GM23338 (cell line): ENCODE data around the gene RGS3. TPM values are rescaled to one million over a fixed set of nuclear protein-coding genes. Genes with fewer than 3 reads are reported as not detected.

ENCODE experiments used
- ATAC-seq: fragments of 200-7000 bp; cut with Tn5 transposase; 3 replicates; pipeline ENCODE4 v1.9.1; 2020
- DNase-seq: peaks from one replicate; pipeline ENCODE4 v3.0.0-alpha.2; 2015; ENCODE audit warnings: low spot score
- H2AFZ ChIP-seq: fragments of 200-600 bp; sonication (generic); 2 replicates; pipeline ENCODE4 v1.8.0; 2016; ENCODE audit warnings: antibody characterized with exemption, mild to moderate bottlenecking, moderate library complexity
- H3F3A ChIP-seq: fragments of 200-600 bp; sonication (generic); replicated peaks from 2 replicates; pipeline ENCODE4 v1.8.0; 2017; ENCODE audit warnings: antibody characterized with exemption, mixed run types, low read depth
- H3K27ac ChIP-seq: fragments of 200-600 bp; sonication (generic); 2 replicates; pipeline ENCODE4 v1.6.1; 2016; ENCODE audit warnings: low read depth
- H3K27me3 ChIP-seq: fragments of 200-600 bp; sonication (generic); 2 replicates; pipeline ENCODE4 v1.8.0; 2016; ENCODE audit warnings: mild to moderate bottlenecking, mixed run types, moderate library complexity; ENCODE audit not compliant: insufficient read depth
- H3K36me3 ChIP-seq: fragments of 200-600 bp; sonication (generic); 2 replicates; pipeline ENCODE4 v1.8.0; 2016; ENCODE audit warnings: mild to moderate bottlenecking; ENCODE audit not compliant: insufficient read depth
- H3K4me1 ChIP-seq: fragments of 200-600 bp; sonication (generic); 2 replicates; pipeline ENCODE4 v1.8.0; 2016; ENCODE audit warnings: mild to moderate bottlenecking, moderate library complexity; ENCODE audit not compliant: insufficient read depth
- H3K4me2 ChIP-seq: fragments of 200-600 bp; sonication (generic); 2 replicates; pipeline ENCODE4 v1.7.1; 2017; ENCODE audit warnings: mixed run types
- H3K4me3 ChIP-seq: fragments of 200-600 bp; sonication (generic); 2 replicates; pipeline ENCODE4 v1.6.1; 2016; ENCODE audit warnings: mixed run types
- H3K79me2 ChIP-seq: fragments of 200-600 bp; sonication (generic); replicated peaks from 2 replicates; pipeline ENCODE4 v1.8.0; 2017; ENCODE audit warnings: mild to moderate bottlenecking; ENCODE audit not compliant: insufficient read depth
- H3K9me2 ChIP-seq: fragments of 200-600 bp; sonication (generic); 2 replicates; pipeline ENCODE4 v1.8.0; 2017; ENCODE audit not compliant: insufficient read depth
- H4K20me1 ChIP-seq: fragments of 200-600 bp; sonication (generic); replicated peaks from 2 replicates; pipeline ENCODE4 v1.8.0; 2017; ENCODE audit warnings: mild to moderate bottlenecking; ENCODE audit not compliant: insufficient read depth
- H3K27ac Mint-ChIP-seq: 2 replicates; pipeline ENCODE4 v1.8.0; 2020; ENCODE audit warnings: inconsistent platforms, mild to moderate bottlenecking, moderate library complexity, mixed read lengths
- H3K27me3 Mint-ChIP-seq: 3 replicates; pipeline ENCODE4 v1.8.0; 2022; ENCODE audit warnings: low read depth, mild to moderate bottlenecking, moderate library complexity, mixed read lengths, inconsistent platforms; ENCODE audit not compliant: insufficient read depth, poor library complexity
- H3K36me3 Mint-ChIP-seq: 3 replicates; pipeline ENCODE4 v1.8.0; 2021; ENCODE audit warnings: low read depth, mild to moderate bottlenecking, inconsistent platforms, moderate library complexity, mixed read lengths
- H3K4me1 Mint-ChIP-seq: 3 replicates; pipeline ENCODE4 v1.8.0; 2020; ENCODE audit warnings: mild to moderate bottlenecking, inconsistent platforms, mixed read lengths
- H3K4me3 Mint-ChIP-seq: 3 replicates; pipeline ENCODE4 v1.8.0; 2021; ENCODE audit warnings: moderate library complexity, mild to moderate bottlenecking, inconsistent platforms, mixed read lengths
- H3K9me3 Mint-ChIP-seq: 3 replicates; pipeline ENCODE4 v1.8.0; 2020; ENCODE audit warnings: moderate library complexity, mild to moderate bottlenecking, inconsistent platforms, mixed read lengths
- EZH2 ChIP-seq: fragments of 200-600 bp; sonication (generic); IDR thresholded peaks from one replicate; pipeline ENCODE4 v1.8.0; 2017; ENCODE audit warnings: antibody characterized with exemption, mild to moderate bottlenecking, low read depth; ENCODE audit not compliant: unreplicated experiment
- JUNB ChIP-seq: IDR thresholded peaks from one replicate; pipeline ENCODE4 v1.6.1; 2016; ENCODE audit warnings: antibody characterized with exemption; ENCODE audit not compliant: unreplicated experiment
- NANOG ChIP-seq: IDR thresholded peaks from 2 replicates; pipeline ENCODE4 v1.6.1; 2016; ENCODE audit warnings: antibody characterized with exemption, borderline replicate concordance
- ZNF114 ChIP-seq: fragments of 250-450 bp; sonication (Bioruptor Pico); IDR thresholded peaks from 2 replicates; pipeline ENCODE4 v1.5.0; 2020; ENCODE audit warnings: mild to moderate bottlenecking, moderate library complexity
- ZNF331 ChIP-seq: fragments of 250-450 bp; sonication (Bioruptor Pico); IDR thresholded peaks from 2 replicates; pipeline ENCODE4 v1.5.0; 2020; ENCODE audit warnings: low read depth, mild to moderate bottlenecking, moderate library complexity
- ZNF462 ChIP-seq: fragments of 250-450 bp; sonication (Bioruptor Pico); IDR thresholded peaks from 2 replicates; pipeline ENCODE4 v1.5.0; 2020; ENCODE audit warnings: mild to moderate bottlenecking, moderate library complexity
- polyA plus RNA-seq: library from polyadenylated mRNA; unstranded; fragments of >200 nt; fragmentation: Nextera tagmentation; extraction: Ambion mirVana; gene quantifications from 2 replicates; pipeline ENCODE4 v1.2.1, GENCODE V29; 2016
- total RNA-seq: library from RNA; depleted of rRNA; stranded (reverse); fragments of >200 nt; shearing (Covaris generic); gene quantifications from 2 replicates; pipeline ENCODE4 v1.2.3, GENCODE V29; 2014
- TF ChIP-seq, protein P1 (sequence below): IDR thresholded peaks from 2 replicates; pipeline ENCODE4 v1.6.1; 2016; ENCODE audit warnings: antibody characterized with exemption
- TF ChIP-seq, protein P2 (sequence below): IDR thresholded peaks from one replicate; pipeline ENCODE4 v1.6.1; 2018; ENCODE audit warnings: antibody characterized with exemption; ENCODE audit not compliant: unreplicated experiment

RGS3 gene
- total and polyA plus RNA-seq, 2 experiments from 2014 or later, result 14.2 to 24.3 TPM

- TF ChIP-seq JUNB (no peak), ZNF331 (CRISPR knock-in tag) (no peak), ZNF114 (CRISPR knock-in tag) (no peak), NANOG (no peak)
- TF ChIP-seq, protein P1, sequence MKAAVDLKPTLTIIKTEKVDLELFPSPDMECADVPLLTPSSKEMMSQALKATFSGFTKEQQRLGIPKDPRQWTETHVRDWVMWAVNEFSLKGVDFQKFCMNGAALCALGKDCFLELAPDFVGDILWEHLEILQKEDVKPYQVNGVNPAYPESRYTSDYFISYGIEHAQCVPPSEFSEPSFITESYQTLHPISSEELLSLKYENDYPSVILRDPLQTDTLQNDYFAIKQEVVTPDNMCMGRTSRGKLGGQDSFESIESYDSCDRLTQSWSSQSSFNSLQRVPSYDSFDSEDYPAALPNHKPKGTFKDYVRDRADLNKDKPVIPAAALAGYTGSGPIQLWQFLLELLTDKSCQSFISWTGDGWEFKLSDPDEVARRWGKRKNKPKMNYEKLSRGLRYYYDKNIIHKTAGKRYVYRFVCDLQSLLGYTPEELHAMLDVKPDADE, result no peak
Observed at GRCh38 chr9:113462781-113463286, 693 bp upstream of the RGS3 start (continued).

DNA sequence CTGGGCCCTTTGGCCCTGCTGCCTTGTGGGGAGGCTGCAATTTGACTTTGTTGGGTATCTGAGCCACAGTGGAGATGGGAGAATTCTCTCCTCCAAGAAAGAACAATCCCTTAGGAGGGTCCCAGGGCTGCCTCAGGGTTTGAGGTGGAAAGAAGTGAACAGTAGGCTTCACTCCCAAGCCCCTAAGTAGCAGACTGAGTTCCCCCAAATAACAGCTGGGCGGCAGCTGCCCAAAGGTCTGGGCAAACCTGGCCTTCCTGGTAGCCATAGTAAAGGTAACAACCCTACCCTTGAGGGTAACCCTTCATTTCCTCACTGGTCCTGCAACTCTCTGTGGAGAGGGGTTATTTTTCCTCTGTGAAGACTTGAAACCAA lies 746 bp downstream of the RGS3 start:
- TF ChIP-seq, protein P2, sequence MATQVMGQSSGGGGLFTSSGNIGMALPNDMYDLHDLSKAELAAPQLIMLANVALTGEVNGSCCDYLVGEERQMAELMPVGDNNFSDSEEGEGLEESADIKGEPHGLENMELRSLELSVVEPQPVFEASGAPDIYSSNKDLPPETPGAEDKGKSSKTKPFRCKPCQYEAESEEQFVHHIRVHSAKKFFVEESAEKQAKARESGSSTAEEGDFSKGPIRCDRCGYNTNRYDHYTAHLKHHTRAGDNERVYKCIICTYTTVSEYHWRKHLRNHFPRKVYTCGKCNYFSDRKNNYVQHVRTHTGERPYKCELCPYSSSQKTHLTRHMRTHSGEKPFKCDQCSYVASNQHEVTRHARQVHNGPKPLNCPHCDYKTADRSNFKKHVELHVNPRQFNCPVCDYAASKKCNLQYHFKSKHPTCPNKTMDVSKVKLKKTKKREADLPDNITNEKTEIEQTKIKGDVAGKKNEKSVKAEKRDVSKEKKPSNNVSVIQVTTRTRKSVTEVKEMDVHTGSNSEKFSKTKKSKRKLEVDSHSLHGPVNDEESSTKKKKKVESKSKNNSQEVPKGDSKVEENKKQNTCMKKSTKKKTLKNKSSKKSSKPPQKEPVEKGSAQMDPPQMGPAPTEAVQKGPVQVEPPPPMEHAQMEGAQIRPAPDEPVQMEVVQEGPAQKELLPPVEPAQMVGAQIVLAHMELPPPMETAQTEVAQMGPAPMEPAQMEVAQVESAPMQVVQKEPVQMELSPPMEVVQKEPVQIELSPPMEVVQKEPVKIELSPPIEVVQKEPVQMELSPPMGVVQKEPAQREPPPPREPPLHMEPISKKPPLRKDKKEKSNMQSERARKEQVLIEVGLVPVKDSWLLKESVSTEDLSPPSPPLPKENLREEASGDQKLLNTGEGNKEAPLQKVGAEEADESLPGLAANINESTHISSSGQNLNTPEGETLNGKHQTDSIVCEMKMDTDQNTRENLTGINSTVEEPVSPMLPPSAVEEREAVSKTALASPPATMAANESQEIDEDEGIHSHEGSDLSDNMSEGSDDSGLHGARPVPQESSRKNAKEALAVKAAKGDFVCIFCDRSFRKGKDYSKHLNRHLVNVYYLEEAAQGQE, result no peak
- no peak for TF ChIP-seq EZH2
- TF ChIP-seq ZNF462 (CRISPR knock-in tag), result no peak
- TF ChIP-seq, protein P1, result no peak
- Histone ChIP-seq H3K79me2 (no peaks in the 10 kb centered on the region), H4K20me1 (no peaks in the 10 kb centered on the region), H3F3A (no peaks in the 10 kb centered on the region), H3K4me2 (peak overlapping the region; percentile 94), H3K4me1 (peaks cover 17% of the 10 kb centered on the region), H3K36me3 (no peaks in the 10 kb centered on the region), H3K9me2 (no peaks in the 10 kb centered on the region), H3K27me3 (peaks cover 26% of the 10 kb centered on the region), H3K27ac (no peak overlapping the region), H2AFZ (peak overlapping the region; percentile 98), H3K4me3 (peak overlapping the region; percentile 80)
- no peak overlapping the region for H3K27ac Mint-ChIP-seq
- H3K4me1 Mint-ChIP-seq, result peaks cover 14% of the 10 kb centered on the region; the same call in 2 of the 3 replicates
- DNase-seq (no peak), ATAC-seq (no peak)
- H3K36me3 Mint-ChIP-seq, result no peaks in the 10 kb centered on the region
- no peaks in the 10 kb centered on the region for H3K9me3 Mint-ChIP-seq
- peak overlapping the region; percentile 70 for H3K4me3 Mint-ChIP-seq
- peaks cover 23% of the 10 kb centered on the region for H3K27me3 Mint-ChIP-seq
